KOPT-K1 (cell line): ENCODE measurements around the gene KANSL1L.

ENCODE experiments used
- H3K27ac ChIP-seq: fragments of 200-600 bp; sonication (generic); 2 replicates; pipeline ENCODE4 v1.5.1; 2016; ENCODE audit warnings: antibody characterized with exemption, mild to moderate bottlenecking, low read depth, low read length; ENCODE audit not compliant: poor library complexity, severe bottlenecking
- H3K36me3 ChIP-seq: fragments of 200-600 bp; sonication (generic); 2 replicates; pipeline ENCODE4 v1.5.1; 2017; ENCODE audit warnings: antibody characterized with exemption, mild to moderate bottlenecking, low read length, moderate library complexity; ENCODE audit not compliant: insufficient read depth
- H3K9me3 ChIP-seq: fragments of 200-600 bp; sonication (generic); 2 replicates; pipeline ENCODE4 v1.5.1; 2017; ENCODE audit warnings: antibody characterized with exemption, low read length, mild to moderate bottlenecking; ENCODE audit not compliant: insufficient read depth, poor library complexity, severe bottlenecking

The KANSL1L gene, protein sequence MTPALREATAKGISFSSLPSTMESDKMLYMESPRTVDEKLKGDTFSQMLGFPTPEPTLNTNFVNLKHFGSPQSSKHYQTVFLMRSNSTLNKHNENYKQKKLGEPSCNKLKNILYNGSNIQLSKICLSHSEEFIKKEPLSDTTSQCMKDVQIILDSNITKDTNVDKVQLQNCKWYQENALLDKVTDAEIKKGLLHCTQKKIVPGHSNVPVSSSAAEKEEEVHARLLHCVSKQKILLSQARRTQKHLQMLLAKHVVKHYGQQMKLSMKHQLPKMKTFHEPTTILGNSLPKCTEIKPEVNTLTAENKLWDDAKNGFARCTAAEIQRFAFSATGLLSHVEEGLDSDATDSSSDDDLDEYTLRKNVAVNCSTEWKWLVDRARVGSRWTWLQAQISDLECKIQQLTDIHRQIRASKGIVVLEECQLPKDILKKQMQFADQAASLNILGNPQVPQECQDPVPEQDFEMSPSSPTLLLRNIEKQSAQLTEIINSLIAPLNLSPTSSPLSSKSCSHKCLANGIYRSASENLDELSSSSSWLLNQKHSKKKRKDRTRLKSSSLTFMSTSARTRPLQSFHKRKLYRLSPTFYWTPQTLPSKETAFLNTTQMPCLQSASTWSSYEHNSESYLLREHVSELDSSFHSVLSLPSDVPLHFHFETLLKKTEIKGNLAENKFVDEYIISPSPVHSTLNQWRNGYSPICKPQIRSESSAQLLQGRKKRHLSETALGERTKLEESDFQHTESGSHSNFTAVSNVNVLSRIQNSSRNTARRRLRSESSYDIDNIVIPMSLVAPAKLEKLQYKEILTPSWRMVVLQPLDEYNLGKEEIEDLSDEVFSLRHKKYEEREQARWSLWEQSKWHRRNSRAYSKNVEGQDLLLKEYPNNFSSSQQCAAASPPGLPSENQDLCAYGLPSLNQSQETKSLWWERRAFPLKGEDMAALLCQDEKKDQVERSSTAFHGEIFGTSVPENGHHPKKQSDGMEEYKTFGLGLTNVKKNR

GRCh38 chr2:210171309-210172218 is at the start of gene KANSL1L:
KANSL1L (minus strand) TSS chr2:210171409; CDS start chr2:210154582, 16,827 bp downstream.
- no peaks in the 10 kb centered on the region for H3K36me3 ChIP-seq
- peak within 1 kb of the TSS; percentile 95 for H3K27ac ChIP-seq
- no peaks in the 10 kb centered on the region for H3K9me3 ChIP-seq

GRCh38 chr2:210215120-210215519 is 43.9 kb upstream of the KANSL1L start:
- no peaks in the 10 kb centered on the region for H3K9me3 ChIP-seq
- no peak overlapping the region for H3K27ac ChIP-seq
- H3K36me3 ChIP-seq, result no peaks in the 10 kb centered on the region

DNA sequence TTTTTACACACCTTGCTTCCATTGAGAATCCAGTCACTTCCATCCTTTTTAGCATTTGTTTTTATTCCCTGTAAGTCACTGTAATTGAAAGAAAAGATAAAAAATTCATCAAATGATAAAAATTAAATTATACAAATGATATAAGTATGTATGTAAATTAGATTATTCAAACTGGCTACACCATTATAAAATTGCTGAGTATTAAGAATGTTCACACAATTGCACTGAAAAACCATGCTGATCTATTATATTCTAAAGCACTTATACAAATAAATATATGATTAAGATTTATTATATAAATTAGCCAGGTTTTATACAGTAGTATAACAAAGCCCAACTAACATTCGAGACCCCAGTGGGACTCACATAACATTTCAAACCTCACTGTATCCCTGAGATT is 39.0 kb upstream of the KANSL1L start:
- H3K36me3 ChIP-seq, result no peaks in the 10 kb centered on the region
- no peak overlapping the region for H3K27ac ChIP-seq
- no peaks in the 10 kb centered on the region for H3K9me3 ChIP-seq

DNA sequence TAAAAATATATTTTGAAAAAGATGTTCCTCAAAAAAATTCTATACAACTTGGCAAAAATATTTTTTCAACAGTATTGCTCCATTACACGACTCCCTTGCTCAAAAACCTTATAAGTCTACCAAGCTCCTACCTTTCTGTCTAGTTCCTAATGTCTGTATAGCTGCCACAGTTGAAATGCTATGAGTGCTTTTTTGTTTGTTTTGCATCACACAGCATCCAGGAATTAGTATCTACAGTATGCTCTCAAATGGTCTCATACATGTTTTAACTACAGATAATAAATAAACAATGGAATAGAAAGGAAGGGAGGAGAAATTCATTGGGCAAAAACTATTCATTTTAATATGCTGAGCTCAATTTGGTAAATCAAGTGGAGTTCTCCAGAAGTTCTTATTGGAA is 36.7 kb upstream of the KANSL1L start:
- H3K36me3 ChIP-seq, result no peaks in the 10 kb centered on the region
- H3K27ac ChIP-seq, result no peak overlapping the region
- H3K9me3 ChIP-seq, result no peaks in the 10 kb centered on the region

GRCh38 chr2:210203558-210203957 is 32.3 kb upstream of the KANSL1L start:
- Histone ChIP-seq H3K9me3 (no peaks in the 10 kb centered on the region), H3K27ac (no peak overlapping the region), H3K36me3 (no peaks in the 10 kb centered on the region)

DNA sequence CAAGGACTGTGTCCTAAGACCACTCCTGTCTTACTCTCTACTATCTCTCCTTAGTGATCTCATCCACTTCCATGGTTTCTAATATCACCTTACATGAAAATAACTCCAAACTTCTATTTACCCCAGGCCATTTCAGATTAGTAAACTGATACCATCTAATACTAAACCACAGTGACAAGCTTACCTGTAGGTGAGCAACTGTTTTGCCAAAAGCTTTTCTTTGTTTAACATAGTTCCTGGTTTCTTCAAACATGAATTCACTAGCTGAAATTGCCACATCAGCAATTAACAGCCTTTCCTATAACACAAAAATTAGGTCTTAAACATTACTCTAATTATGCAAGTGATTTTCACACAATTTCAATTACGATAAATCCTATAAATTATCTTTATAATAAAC is 31.9 kb upstream of the KANSL1L start:
- Histone ChIP-seq H3K36me3 (no peaks in the 10 kb centered on the region), H3K9me3 (no peaks in the 10 kb centered on the region), H3K27ac (no peak overlapping the region)

- H3K36me3 ChIP-seq, result no peaks in the 10 kb centered on the region
- H3K27ac ChIP-seq, result no peak overlapping the region
- H3K9me3 ChIP-seq, result no peaks in the 10 kb centered on the region
These were observed 28.6 kb upstream of the KANSL1L start for GRCh38 chr2:210199854-210200253.

GRCh38 chr2:210199186-210199765 is 28.1 kb upstream of the KANSL1L start:
- Histone ChIP-seq H3K27ac (no peak overlapping the region), H3K36me3 (no peaks in the 10 kb centered on the region), H3K9me3 (no peaks in the 10 kb centered on the region)

DNA sequence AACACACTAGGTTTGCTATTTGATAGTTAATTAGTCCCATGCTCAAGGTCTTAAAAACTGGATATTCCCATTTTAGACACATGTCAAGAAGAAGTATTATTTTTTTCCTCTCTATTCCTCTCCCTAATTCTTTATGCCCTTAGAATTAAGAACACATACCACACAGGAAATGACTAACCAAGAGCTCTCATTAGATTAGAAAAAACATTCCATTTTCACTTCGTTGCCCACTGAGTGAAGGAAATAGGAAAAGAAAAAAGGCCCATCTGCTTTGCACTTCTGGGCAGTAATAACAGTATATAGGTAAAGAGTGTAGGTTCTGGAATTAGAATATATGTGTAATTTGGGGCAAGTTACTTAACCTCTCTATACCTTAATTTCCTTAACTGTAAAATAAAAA is 27.1 kb upstream of the KANSL1L start:
- no peak overlapping the region for H3K27ac ChIP-seq
- H3K36me3 ChIP-seq, result no peaks in the 10 kb centered on the region
- H3K9me3 ChIP-seq, result no peaks in the 10 kb centered on the region

GRCh38 chr2:210197720-210198119 is 26.5 kb upstream of the KANSL1L start:
- Histone ChIP-seq H3K36me3 (no peaks in the 10 kb centered on the region), H3K9me3 (no peaks in the 10 kb centered on the region), H3K27ac (no peak overlapping the region)

- H3K9me3 ChIP-seq, result no peaks in the 10 kb centered on the region
- H3K36me3 ChIP-seq, result no peaks in the 10 kb centered on the region
- H3K27ac ChIP-seq, result no peak overlapping the region
These were observed 24.1 kb upstream of the KANSL1L start for GRCh38 chr2:210195101-210195852.

DNA sequence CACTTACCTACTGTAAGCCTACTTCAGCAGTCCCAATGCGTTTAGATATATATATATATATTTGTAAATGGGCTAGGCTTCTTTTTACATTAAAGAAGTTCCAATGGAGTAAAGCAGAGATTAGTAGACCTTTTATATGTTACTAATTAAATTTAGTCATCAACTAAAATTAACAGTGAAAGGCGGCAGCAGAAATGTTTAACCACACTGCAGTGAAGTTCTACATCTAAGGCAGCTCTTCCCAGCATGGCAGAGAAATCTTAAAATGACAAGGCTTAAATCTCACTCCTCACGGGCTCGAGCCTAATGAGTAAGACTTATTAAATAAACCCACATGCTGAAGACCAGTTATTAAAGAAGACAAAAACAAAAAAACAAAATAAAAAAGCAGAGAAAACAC is 19.1 kb upstream of the KANSL1L start:
- H3K9me3 ChIP-seq, result peaks cover 4% of the 10 kb centered on the region
- no peaks in the 10 kb centered on the region for H3K36me3 ChIP-seq
- H3K27ac ChIP-seq, result no peak overlapping the region

GRCh38 chr2:210189452-210190138 is 18.4 kb upstream of the KANSL1L start:
- Histone ChIP-seq H3K36me3 (no peaks in the 10 kb centered on the region), H3K9me3 (peaks cover 11% of the 10 kb centered on the region), H3K27ac (no peak overlapping the region)
